Stomach (tissue), 4 donors: Measurements from ENCODE around the gene FAM50A.

Experiments
- EP300 ChIP-seq: sonication (generic); formaldehyde crosslinking; IDR thresholded peaks from one replicate; pipeline ENCODE4 v1.6.1; 2017; ENCODE audit warnings: antibody characterized with exemption
- POLR2A ChIP-seq, 4 donors: fragments of 450-650 bp; IDR thresholded peaks; one replicate each; pipeline ENCODE4 v1.6.1; 2016; ENCODE audit warnings: antibody characterized with exemption in 4 of 4, control low read depth in 2 of 4, mild to moderate bottlenecking in 1 of 4, moderate library complexity in 1 of 4
- POLR2AphosphoS5 ChIP-seq, 3 donors: sonication (generic); formaldehyde crosslinking; IDR thresholded peaks; one replicate each; pipeline ENCODE4 v1.6.1; 2016; ENCODE audit warnings: antibody characterized with exemption in 3 of 3
- TF ChIP-seq, protein P1 (sequence below), 7 experiments: fragments of 450-650 bp in 4 of 7; fragments of 200-600 bp in 3 of 7; sonication (generic) in 3 of 7; IDR thresholded peaks; one replicate each; pipeline ENCODE4 v1.5.1; 2016 to 2019; ENCODE audit warnings: antibody characterized with exemption in 7 of 7, control low read depth in 2 of 7, mild to moderate bottlenecking in 1 of 7

DNA sequence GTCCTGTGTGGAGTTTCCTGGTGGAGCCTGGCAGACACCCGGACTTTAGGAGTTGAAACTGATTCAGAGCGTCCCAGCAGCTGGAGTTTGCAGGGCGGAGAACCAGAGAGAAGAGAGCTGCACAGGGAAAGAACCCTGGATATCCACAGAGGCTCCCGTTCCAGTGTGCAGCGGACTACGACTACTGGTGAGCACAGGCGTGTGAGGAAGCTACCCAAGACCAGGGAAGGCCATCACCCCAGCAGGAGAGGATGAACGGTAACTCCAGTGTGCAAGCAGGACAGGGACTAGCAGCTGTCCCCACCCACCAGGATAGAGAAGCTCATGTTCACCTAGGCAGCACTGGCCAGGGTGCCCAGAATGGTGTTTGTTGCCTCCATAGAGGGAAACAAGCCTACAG, 32.9 kb downstream of the FAM50A start:
- no peak for TF ChIP-seq EP300
- no peak for TF ChIP-seq POLR2A (IDR thresholded peaks at IDR 0.05)
- TF ChIP-seq POLR2AphosphoS5 (IDR thresholded peaks at IDR 0.05), result no peak
- TF ChIP-seq, protein P1, sequence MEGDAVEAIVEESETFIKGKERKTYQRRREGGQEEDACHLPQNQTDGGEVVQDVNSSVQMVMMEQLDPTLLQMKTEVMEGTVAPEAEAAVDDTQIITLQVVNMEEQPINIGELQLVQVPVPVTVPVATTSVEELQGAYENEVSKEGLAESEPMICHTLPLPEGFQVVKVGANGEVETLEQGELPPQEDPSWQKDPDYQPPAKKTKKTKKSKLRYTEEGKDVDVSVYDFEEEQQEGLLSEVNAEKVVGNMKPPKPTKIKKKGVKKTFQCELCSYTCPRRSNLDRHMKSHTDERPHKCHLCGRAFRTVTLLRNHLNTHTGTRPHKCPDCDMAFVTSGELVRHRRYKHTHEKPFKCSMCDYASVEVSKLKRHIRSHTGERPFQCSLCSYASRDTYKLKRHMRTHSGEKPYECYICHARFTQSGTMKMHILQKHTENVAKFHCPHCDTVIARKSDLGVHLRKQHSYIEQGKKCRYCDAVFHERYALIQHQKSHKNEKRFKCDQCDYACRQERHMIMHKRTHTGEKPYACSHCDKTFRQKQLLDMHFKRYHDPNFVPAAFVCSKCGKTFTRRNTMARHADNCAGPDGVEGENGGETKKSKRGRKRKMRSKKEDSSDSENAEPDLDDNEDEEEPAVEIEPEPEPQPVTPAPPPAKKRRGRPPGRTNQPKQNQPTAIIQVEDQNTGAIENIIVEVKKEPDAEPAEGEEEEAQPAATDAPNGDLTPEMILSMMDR (IDR thresholded peaks at IDR 0.05), result no peak
